Stimulated activated CD8-positive, alpha-beta memory T cell treated with anti-CD3 and anti-CD28 coated beads, Interleukin-12 subunit alpha, Interleukin-12 subunit beta, amount 100 ng/mL, for 4 hours (primary cell): ENCODE data around the gene C1orf116.

ENCODE experiments used
- DNase-seq: peaks from one replicate; pipeline ENCODE4 v3.0.0-alpha.2; 2020; ENCODE audit warnings: low read depth

Gene C1orf116

DNA sequence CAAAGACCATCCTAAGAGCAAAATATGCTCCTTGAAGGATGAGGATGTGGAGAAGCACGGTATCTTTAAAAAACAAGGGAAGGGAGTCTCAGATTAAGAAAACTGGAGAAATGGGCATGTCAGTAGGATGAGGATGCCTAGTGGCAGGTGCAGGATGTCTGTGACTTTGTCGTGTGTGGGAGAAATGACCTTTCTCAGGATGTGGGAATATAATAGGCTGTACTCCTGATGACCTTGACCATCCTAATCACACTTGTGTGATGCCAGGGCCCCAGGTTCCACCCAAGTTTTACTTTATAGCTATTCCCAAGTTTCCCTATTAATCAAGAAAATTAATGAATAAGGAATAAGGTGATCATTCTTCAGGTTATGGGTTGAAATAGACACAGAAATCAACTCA lies 12.9 kb downstream of the C1orf116 start:
- DNase-seq = no peak

DNA sequence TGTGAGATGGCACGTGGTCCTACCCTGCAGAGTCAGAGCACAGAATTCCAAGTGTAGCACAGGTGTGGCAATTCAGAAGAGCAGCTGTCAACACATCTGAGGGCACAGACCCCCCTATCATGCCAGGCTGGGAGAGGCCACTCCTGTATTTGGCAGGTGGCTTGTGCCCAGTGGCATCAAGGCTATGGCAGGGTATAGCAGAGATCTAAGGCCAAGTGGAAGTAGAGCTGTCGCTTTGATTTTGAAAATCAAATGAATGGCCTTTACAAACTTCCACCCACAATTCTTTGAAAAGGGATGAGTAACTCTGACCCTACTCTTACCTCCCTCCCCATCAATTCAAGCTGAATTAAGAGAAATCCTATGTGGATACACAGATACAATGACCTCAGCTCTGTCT lies 13.4 kb downstream of the C1orf116 start:
- DNase-seq = no peak

DNA sequence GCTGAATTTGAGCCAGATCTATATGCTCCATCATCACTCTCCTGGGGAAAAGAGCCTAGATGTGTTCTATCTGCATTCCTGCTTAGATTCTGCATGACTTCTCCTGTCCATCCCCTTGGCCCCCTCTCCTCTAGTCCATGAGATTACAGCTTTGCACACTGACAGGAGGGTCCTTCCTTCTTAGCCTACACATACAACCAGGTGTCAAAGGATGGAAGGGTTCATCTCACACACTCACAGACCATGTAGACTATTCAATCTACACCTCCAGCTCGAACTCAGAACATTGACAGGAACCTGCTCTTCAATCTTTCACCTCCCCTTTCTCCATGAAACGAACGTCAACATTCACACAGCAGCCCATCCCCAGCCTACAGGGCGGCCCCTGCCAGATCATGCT lies 13.8 kb downstream of the C1orf116 start:
- DNase-seq = no peak

DNA sequence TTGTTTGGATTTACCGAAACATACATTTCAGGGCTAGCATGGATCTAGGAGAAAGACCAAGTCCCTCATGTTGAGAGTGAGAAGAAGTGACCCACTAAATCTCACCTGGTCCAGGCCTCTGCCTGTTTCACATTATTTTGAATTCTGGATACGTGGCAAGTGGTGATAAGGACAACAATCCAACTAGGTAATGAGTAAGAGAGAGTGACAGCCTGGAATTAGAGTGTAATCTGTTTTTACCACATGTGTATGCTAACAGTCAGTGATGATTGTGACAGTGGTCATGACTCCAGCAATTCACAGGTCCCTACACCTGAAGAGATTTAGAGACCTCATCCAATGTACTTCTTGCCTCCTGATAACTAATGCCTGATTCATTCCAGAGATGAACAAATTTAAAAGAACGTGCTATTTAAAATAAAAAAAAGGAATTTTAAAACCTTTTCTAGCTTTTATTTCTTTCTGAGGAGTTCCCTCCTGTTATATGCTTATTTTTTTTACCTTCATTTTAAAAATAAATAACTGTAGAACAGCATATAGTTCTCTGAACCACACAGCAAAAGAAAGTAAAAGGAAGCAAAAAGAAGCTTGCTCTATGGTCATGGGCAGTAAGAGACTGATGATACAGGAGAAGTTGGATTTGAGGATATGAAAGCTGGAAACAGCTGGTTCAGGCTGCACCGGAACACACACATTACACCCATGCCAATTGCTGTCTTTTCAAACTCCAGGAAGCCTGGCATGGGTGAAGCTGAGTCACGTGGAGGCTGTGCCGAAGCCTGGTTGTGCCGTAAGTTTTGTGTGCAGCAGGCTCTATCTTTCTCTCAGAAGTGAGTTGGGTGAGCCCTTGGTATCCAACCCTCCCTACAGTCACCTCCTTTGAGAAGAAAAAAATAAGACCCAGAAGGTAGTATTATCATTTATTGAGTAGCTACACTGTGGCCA lies 14.7 kb downstream of the C1orf116 start:
- DNase-seq = no peak

DNA sequence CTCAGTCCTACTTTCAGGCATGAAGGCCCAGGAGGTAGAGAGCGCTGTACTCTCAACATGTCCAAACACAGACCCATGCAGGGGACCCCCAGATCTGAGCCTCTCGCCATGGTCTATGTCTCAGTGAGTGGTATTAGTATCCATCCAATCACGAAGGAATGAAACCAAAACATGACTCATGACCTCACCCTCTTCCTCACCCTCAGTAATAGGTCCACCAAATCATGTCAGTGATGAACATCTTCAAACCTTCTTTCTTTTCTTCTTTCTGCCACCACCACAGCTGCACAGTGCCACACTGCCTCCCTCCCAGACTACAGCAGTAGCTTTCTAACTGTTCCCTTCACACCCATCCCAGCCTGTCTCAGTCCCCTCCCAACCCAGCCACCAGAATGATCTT lies 16.8 kb downstream of the C1orf116 start:
- no peak for DNase-seq

DNA sequence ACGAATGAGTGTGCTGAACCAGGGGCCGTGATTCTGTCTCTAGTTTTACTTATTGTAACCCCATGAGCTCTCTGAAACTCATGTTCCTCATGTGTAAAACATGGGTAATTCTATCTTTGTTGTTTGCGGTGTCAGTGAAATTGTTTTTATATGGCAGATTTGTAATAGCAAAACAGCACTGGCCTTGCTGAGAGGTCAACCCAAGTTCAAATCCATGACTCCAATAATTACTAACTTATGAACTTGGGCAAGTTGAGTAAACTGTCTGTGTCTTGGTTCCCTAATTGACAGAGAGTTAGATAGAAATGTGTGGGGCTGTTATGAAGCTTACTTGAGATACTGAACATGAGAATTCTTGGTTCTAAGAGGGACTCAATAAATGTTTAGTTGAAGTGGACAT lies 17.8 kb downstream of the C1orf116 start:
- DNase-seq = no peak

DNA sequence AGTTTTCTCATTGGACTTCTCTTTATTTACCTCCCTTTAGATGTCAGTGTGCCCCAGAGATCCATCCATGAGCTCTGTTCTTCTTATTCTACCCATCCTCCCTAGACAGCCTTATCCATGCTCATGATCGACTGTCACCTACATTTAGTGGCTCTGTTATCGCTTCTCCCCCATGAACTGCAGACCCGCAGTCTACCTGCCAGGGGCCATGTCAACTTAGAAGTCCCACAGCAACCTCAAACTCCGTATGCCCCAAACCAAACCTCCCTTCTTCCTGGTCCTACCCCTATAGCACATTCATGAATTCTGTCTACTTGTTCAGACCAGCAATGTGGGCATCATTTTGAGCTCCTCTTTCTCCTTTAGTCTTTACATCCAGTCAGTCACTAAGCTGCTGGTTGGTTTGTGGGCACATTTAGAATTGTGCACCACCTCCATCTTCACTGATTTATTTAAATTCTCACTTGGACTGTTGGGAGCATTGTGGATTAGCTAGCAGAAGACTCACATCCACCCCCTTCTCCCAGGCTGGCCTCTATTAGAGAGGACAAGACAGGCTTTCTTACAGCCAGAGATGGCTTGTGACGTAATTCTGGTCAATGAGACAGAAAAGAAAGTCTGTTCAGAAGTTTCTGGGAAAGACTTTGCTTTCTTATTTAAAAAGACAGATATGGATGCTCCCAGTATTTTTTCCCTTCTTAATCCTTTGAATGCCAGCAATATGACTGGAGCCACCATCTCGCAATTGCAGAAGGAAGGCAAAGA lies 19.1 kb downstream of the C1orf116 start:
- no peak for DNase-seq

DNA sequence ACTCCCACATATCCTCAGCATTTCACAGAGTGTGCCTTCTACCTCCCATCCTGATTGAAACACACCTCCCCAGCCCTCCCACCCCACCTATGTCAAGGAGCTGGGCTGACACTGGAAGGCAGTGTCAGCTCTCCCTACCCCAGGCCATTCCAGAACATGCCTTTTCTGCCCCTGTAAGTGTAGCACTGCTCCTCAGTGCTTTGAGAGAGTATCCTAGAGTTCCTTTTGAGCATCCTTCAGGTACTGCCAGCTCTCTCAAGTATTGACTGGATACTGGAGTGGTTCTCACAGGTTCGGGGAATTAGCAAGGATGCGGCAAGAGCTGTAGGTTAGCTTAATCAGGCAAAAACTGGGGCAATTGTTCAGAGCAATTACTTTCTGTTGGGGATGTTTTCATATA lies 21.8 kb downstream of the C1orf116 start:
- no peak for DNase-seq

DNA sequence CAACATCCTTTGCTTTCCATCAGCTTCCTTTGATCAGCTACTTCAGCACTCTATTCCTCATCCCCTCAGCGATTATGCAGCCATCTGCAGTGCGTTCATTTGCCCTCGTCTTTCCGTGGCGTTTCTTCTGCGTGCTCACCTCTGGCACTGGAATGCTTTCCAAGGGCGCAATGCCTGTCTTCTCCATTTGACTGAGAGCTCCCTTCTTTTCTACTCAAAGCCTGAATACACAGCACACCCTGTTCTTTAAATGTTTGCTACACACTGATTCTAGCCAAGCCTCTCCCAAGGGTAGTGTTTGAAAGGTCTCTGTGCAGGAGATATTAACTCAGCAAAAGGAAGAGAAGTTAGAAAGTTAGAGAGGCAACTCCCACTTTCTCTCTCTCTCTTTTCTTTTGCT lies 22.6 kb downstream of the C1orf116 start:
- no peak for DNase-seq

DNA sequence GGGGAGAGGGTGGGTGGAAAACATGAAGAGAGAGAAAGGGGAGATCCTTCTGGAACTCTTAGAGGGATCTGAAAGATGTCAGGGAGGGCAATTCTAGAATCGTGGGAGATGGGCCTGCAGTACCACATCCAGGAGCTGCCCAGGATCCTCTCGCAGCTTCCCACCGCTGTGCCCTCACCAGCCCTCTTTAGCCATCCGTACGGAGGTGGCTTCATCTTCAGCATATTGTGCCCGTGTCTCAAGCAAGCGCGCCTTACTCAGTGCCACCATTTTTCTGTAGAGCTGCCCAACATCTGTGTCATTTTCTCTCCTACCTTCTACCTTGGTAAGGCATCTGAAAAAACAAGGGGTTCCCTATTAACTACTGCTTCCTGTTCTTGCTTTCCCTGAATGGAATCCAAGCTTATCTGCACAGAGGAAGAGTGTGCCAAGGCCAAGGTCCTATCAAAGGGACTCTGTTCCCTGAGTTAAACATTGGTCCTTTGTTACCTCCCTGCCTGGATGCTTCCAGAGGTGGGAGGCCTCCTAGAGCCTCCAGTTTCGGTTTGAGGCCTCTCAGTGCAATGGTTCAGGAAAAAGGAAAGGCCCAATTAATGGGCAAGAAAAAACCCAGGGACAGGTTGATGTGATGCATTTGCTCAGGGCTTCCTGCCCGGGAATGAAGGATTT lies 23.2 kb downstream of the C1orf116 start:
- no peak for DNase-seq

DNA sequence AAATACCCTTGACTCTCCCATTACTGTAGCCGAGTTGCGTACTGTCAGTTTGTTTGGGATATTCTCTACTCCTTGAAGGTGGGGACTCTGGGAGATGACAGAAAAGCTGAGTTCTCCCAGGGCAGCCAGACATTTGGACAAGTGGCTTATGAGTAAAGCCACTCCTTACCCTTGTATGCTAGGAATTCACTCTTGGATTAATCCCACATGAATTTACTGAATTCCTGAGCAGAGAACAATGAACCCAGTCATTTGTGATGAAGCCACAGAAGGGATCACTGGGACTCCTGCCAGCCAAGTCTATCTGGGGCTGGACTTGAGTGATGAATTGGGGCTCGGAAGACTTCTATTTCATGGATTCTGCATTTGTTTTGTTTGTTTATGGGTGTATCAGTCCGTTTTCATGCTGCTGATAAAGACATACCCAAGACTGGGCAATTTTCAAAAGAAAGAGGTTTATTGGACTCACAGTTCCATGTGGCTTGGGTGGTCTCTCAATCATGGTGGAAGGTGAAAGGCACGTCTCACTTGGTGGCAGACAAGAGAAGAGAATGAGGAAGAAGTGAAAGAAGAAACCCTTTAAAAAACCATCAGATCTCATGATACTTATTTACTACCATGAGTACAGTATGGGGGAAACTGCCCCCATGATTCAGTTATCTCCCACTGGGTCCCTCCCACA lies 25.1 kb downstream of the C1orf116 start:
- no peak for DNase-seq

DNA sequence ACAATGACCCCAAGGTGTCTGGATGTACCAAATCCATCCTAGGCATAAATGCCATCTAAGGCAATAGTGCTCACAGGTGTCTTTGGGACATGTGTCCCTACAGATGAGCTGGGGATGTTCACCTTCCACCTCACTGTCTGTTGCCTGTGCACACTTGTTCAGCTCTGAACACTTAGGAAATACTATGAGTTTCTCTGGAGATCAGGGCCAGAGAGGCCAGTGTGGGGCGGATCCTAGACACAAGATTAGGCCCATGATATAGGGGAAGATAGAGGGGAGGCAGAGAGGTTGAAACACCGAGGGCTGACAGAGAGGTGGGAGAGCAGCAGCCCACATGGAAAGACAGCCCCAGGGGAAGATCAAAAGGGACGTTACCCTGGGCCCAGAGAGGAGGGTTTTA lies 25.6 kb downstream of the C1orf116 start:
- no peak for DNase-seq

DNA sequence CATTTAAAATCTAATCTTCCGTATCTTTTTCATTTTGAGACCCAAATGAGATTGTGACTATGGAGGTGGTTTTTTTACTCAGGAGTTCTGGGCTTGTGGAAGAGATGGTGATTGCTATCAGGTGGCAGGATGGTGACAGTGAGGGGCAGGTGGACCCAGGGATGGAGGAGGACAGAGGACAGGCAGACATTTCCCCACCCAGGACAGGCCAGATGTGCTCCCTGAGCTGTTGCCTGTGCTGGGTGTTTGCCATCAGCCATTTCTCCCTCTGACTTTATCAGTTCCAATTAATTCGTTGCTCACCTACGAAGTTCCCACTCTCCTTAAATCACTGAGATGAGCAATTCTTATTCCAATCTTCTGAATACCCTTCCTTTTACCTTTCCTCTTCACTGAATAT lies 26.5 kb downstream of the C1orf116 start:
- DNase-seq = no peak

DNA sequence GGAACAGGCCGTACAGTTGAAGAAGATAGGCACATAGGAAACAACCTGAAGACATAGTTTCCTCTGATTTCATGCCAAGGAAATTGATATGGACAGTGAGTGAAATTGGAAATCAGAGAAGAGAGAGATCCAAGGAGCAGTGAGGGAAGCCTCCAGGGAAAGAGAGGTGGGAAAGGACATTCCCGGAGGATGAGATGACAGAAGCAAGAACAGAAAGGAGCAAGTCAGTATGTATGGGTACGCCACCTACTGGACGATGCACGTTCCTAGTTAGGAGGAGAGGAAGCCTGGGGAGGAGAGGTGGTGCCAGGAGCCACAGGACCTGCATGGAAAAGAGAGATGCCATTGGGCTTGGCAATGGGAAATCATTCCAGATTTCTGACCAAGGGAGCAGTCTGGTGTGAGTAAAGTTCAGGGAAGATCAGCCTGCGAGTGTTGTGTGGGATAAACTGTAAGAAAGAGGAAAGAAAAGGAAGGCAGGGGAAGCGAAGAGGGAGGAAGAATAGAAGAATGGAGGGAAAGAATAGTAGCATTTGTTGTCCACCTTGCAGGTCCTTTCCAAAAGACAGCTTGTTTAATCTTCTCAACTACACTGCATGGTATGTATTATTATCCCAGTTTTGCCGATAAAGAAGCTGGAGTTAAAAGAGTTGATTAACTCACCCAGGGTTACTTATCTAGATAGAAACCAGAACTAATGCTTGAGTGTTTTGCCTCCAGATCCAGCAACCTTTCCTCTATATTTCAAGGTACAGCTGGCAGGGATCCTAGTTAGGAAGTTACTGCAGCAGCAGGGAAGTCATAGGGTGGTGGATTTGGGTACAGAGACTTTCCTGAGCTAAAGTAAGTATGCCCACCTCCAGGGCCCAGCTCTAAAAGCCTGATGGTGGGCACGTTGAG lies 27.4 kb downstream of the C1orf116 start:
- DNase-seq = no peak

DNA sequence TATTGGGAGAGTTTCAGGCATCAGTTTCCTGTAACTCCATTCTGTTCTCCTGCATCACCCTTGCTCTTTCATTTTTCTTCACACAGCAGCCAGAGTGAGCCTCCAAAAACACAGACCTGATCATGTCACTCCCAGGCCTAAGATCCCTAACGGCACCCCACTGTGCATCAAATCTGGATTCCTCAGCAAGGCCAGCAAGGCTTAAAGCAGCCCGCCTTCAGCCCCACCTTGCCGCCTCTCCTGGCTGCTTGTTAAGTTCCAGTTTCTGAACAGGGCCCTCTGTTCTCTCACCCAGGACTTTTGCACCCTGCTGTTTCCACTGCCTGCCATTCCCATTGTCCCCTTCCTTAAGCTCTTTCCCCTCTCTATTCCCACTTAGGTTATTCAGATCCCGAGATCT lies 29.3 kb downstream of the C1orf116 start:
- DNase-seq = no peak

DNA sequence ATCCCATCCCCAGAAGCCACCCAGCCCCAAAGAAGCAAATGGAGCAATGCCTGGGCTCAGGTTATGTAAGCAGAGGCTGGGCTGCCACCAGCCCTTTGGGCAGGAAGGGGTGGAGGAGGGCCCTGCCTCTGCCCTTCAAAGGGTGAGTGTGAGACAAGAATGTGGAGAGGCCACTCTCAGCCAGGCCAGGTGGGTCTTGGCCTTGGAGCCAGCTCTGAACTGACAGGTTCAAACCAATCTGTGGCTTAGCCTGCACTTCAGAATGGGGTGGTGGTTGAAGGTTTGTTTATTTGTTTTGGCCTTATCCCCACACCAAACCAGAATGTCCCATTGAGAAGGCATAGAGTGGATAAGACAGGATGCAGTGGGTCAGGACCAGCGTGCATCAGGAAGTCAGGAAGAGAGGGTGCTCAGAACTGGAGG lies 29.8 kb downstream of the C1orf116 start:
- no peak for DNase-seq

DNA sequence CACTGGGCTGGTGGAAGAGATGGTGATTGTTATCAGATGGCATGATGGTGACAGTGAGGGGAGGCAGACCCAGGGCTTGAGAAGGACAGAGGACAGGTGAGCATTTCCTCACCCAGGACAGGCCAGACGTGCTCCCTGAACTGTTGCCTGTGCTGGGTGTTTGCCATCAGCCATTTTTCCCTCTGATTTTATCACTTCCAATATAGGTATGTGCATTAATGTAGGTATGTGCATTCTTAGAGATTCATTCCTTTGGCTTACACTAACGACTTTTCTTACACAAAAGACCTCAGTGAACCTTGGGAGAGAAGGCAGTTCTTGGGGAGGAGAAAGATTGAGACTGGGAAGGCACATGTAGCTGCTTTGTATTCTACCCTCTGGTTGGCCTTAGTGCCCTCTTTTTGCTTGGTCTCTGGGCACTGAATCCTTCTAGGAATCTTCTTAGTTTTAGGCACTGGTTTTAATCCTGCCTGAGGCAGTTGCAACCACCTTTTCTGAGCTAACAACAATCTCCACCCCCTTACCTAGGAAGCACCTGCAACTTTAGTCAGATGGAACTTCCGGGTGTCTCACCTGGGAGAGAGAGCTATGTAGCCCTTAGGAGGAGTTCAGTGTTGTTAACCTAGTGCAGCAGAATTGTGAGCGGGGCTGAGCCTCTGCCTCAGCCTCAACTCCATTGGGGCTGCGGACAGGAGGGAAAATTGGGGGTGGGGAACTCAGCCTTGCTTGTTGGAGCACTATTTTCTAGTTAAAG lies 30.9 kb downstream of the C1orf116 start:
- no peak for DNase-seq

DNA sequence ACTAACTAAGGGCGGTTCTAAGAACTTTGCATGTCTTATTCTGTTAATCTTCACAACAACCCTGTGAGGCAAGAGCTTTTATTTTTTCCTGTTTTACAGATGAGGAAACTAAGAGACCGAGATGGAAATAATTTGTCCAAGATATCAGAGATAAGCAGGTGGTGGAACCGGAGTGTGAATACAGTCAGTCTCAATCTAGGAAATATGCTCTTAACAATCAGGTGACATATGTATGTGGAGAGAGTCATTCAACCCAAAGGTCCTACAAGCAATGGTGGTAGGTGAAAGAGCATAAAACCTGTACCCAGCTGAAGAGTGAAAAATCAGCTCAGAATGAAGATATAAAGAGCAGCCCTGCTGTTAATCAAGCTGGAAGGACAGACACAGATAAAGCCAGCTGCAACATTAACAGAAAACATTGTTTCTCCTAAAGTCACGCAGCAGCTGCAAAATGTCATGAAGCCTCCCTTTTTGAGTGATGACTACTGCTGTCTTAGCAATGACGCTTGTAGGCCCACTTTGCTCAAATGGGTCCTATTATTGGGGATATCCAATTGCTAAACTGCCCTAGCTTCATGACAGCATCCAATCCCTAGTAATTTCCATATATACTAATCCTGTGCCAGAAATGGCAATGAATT lies 31.8 kb downstream of the C1orf116 start:
- no peak for DNase-seq

DNA sequence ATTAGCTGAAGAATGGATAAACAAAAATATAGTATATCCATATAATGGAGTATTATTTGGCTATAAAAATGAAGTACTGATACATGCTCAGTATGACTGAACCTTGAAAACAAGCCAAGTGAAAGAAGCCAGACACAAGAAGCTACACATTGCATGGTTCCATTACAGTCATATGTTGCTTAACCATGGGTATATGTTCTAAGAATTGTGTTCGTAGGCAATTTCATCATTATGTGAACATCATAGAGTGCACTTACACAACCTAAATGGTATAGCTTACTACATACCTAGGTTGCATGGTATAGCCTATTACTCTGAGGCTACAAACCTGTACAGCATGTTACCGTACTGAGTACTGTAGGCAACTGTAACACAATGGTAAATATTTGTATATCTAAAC lies 33.7 kb downstream of the C1orf116 start:
- no peak for DNase-seq

DNA sequence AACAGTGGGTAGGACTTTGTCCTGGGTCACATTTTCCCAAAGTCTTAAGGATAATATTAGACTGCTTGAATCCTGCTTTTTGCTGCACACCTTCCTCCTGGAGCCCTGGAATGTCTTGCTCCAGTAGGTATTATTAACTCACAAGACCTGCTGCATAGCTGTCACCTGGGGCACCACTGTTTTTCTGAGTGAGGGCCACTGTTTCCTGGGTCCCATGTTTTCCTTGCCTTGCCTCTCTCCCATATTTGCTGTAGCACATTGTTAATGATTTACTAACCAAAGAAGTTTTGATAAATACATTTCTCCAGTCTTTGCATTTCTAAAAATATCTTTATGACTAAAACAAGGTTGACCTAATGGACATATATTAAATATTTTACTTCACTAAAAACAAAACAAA lies 39.8 kb downstream of the C1orf116 start:
- DNase-seq = no peak
